Omental fat pad (tissue), 4 donors: ENCODE data around the gene S1PR3. TPM values are rescaled to one million over a fixed set of nuclear protein-coding genes. Genes with fewer than 3 reads are reported as not detected.

ENCODE experiments used
- ATAC-seq: fragments of 150-250 bp; one replicate; pipeline ENCODE4 v1.9.1; 2016; ENCODE audit warnings: mild to moderate bottlenecking, moderate library complexity; ENCODE audit not compliant: low FRiP score
- DNase-seq: peaks from one replicate; pipeline ENCODE4 v3.0.0-alpha.2; 2019; ENCODE audit warnings: low spot score
- total RNA-seq, 4 donors: library from RNA; depleted of rRNA; stranded (reverse); fragments of >200 nt; gene quantifications; one replicate each; pipeline ENCODE4 v1.1.0, GENCODE V29; 2016
- TF ChIP-seq, protein P1 (sequence below), 3 donors: fragments of 450-650 bp; IDR thresholded peaks; one replicate each; pipeline ENCODE4 v1.5.1; 2016 to 2017; ENCODE audit warnings: antibody characterized with exemption in 3 of 3, mild to moderate bottlenecking in 3 of 3, moderate library complexity in 2 of 3

The S1PR3 gene
- total RNA-seq, 4 donors from 2014 or later, result 19.0 to 61.7 (median 30.1) TPM

GRCh38 chr9:89048616-89049015 is 57.3 kb downstream of the S1PR3 start:
- no peak for DNase-seq
- TF ChIP-seq, protein P1, sequence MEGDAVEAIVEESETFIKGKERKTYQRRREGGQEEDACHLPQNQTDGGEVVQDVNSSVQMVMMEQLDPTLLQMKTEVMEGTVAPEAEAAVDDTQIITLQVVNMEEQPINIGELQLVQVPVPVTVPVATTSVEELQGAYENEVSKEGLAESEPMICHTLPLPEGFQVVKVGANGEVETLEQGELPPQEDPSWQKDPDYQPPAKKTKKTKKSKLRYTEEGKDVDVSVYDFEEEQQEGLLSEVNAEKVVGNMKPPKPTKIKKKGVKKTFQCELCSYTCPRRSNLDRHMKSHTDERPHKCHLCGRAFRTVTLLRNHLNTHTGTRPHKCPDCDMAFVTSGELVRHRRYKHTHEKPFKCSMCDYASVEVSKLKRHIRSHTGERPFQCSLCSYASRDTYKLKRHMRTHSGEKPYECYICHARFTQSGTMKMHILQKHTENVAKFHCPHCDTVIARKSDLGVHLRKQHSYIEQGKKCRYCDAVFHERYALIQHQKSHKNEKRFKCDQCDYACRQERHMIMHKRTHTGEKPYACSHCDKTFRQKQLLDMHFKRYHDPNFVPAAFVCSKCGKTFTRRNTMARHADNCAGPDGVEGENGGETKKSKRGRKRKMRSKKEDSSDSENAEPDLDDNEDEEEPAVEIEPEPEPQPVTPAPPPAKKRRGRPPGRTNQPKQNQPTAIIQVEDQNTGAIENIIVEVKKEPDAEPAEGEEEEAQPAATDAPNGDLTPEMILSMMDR (IDR thresholded peaks at IDR 0.05), result no peak
- ATAC-seq, result no peak

GRCh38 chr9:89049646-89050045 is 58.4 kb downstream of the S1PR3 start:
- DNase-seq, result no peak
- no peak for ATAC-seq
- TF ChIP-seq, protein P1 (IDR thresholded peaks at IDR 0.05), result no peak

- TF ChIP-seq, protein P1 (IDR thresholded peaks at IDR 0.05), result no peak
- DNase-seq, result no peak
- no peak for ATAC-seq
Measured at GRCh38 chr9:89051421-89052025, 60.3 kb downstream of the S1PR3 start.

GRCh38 chr9:89052470-89053097 is 61.3 kb downstream of the S1PR3 start:
- DNase-seq (no peak), ATAC-seq (no peak)
- TF ChIP-seq, protein P1 (IDR thresholded peaks at IDR 0.05), result no peak

GRCh38 chr9:89053301-89053700 is 62.0 kb downstream of the S1PR3 start:
- DNase-seq (no peak), ATAC-seq (no peak)
- TF ChIP-seq, protein P1 (IDR thresholded peaks at IDR 0.05), result no peak

Other genes starting within 250 kb of the S1PR3 start
- gene SHC3, start 187.3 kb downstream of the S1PR3 start, total RNA-seq, result 1 to 10 TPM; 1.1 to 7.4 (median 3.1) TPM